MM.1S (cell line): Measurements from ENCODE around the gene MRPL45.

Source experiments
- DNase-seq: peaks from one replicate; pipeline ENCODE4 v3.0.0-alpha.2; 2015
- H2AFZ ChIP-seq: fragments of 300-600 bp; sonication (generic); 2 replicates; pipeline ENCODE4 v1.6.0; 2016; ENCODE audit warnings: antibody characterized with exemption, low read length
- H3F3A ChIP-seq: fragments of 300-600 bp; sonication (generic); 2 replicates; pipeline ENCODE4 v1.6.1; 2016; ENCODE audit warnings: mild to moderate bottlenecking, antibody characterized with exemption, low read length, moderate library complexity, mixed read lengths; ENCODE audit not compliant: insufficient read depth
- H3K27ac ChIP-seq: fragments of 300-600 bp; sonication (generic); 2 replicates; pipeline ENCODE4 v1.5.1; 2016; ENCODE audit warnings: mild to moderate bottlenecking, low read length
- H3K27me3 ChIP-seq: fragments of 300-600 bp; sonication (generic); replicated peaks from 2 replicates; pipeline ENCODE4 v1.6.0; 2016; ENCODE audit warnings: low read length; ENCODE audit not compliant: insufficient read depth
- H3K36me3 ChIP-seq: fragments of 300-600 bp; sonication (generic); replicated peaks from 2 replicates; pipeline ENCODE4 v1.6.1; 2016; ENCODE audit warnings: mild to moderate bottlenecking, low read length, mixed read lengths; ENCODE audit not compliant: insufficient read depth
- H3K4me1 ChIP-seq: fragments of 300-600 bp; sonication (generic); 2 replicates; pipeline ENCODE4 v1.6.1; 2016; ENCODE audit warnings: low read length, mixed read lengths
- H3K4me2 ChIP-seq: fragments of 300-600 bp; sonication (generic); 2 replicates; pipeline ENCODE4 v1.6.0; 2016; ENCODE audit warnings: low read depth, low read length
- H3K4me3 ChIP-seq: fragments of 300-600 bp; sonication (generic); 2 replicates; pipeline ENCODE4 v1.5.1; 2016; ENCODE audit warnings: low read length, mixed read lengths
- H3K79me2 ChIP-seq: fragments of 300-600 bp; sonication (generic); 2 replicates; pipeline ENCODE4 v1.6.1; 2016; ENCODE audit warnings: mixed run types, low read length, mixed read lengths
- H3K9ac ChIP-seq: fragments of 300-600 bp; sonication (generic); 2 replicates; pipeline ENCODE4 v1.6.1; 2016; ENCODE audit warnings: low read length, mixed read lengths
- H3K9me2 ChIP-seq: fragments of 300-600 bp; sonication (generic); replicated peaks from 2 replicates; pipeline ENCODE4 v1.6.1; 2016; ENCODE audit warnings: mild to moderate bottlenecking, low read length, mixed read lengths; ENCODE audit not compliant: insufficient read depth
- H3K9me3 ChIP-seq: fragments of 300-600 bp; sonication (generic); replicated peaks from 2 replicates; pipeline ENCODE4 v1.6.1; 2016; ENCODE audit warnings: mild to moderate bottlenecking, low read length, mixed read lengths; ENCODE audit not compliant: insufficient read depth
- H4K20me1 ChIP-seq: fragments of 300-600 bp; sonication (generic); 2 replicates; pipeline ENCODE4 v1.6.1; 2016; ENCODE audit warnings: mild to moderate bottlenecking, low read length, moderate library complexity, mixed read lengths; ENCODE audit not compliant: insufficient read depth
- EZH2 ChIP-seq: fragments of 300-600 bp; sonication (generic); optimal IDR thresholded peaks from 2 replicates; pipeline ENCODE3; 2017; ENCODE audit warnings: low read depth, mild to moderate bottlenecking, antibody characterized with exemption, low read length, mixed read lengths
- EZH2phosphoT487 ChIP-seq: fragments of 300-600 bp; sonication (generic); IDR thresholded peaks from 2 replicates; pipeline ENCODE4 v1.6.1; 2018; ENCODE audit warnings: antibody characterized with exemption, low read length
- TF ChIP-seq, protein P1 (sequence below): fragments of 300-600 bp; sonication (generic); IDR thresholded peaks from 2 replicates; pipeline ENCODE4 v1.5.1; 2016; ENCODE audit warnings: antibody characterized with exemption, low read length, mixed read lengths

MRPL45 gene

DNA sequence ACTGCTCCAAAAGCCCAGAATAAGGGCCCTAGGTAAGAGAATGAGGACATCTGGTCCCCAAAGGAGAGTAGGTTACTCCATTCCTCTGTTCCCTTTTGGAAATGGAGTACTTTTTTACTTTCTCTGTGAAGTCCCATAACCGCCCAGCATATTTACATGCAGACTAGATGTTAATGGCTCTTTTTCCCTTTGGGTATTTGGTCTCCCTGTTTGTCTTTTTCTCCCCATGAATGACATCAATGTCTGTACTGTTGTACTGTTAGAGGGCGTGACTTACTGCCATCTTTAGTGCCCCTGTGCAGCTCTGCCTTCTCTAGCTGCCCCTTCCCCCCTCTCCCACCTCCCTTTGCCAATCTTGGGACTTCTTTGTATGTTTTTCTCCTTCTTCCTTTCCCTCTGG lies 27.8 kb downstream of the MRPL45 start:
- H3K27me3 ChIP-seq = no peaks in the 10 kb centered on the region
- no peaks in the 10 kb centered on the region for H3K4me1 ChIP-seq
- no peaks in the 10 kb centered on the region for H3F3A ChIP-seq
- no peak for TF ChIP-seq EZH2
- no peak for TF ChIP-seq EZH2phosphoT487
- TF ChIP-seq, protein P1, sequence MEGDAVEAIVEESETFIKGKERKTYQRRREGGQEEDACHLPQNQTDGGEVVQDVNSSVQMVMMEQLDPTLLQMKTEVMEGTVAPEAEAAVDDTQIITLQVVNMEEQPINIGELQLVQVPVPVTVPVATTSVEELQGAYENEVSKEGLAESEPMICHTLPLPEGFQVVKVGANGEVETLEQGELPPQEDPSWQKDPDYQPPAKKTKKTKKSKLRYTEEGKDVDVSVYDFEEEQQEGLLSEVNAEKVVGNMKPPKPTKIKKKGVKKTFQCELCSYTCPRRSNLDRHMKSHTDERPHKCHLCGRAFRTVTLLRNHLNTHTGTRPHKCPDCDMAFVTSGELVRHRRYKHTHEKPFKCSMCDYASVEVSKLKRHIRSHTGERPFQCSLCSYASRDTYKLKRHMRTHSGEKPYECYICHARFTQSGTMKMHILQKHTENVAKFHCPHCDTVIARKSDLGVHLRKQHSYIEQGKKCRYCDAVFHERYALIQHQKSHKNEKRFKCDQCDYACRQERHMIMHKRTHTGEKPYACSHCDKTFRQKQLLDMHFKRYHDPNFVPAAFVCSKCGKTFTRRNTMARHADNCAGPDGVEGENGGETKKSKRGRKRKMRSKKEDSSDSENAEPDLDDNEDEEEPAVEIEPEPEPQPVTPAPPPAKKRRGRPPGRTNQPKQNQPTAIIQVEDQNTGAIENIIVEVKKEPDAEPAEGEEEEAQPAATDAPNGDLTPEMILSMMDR = no peak
- no peak overlapping the region for H3K4me3 ChIP-seq
- H3K79me2 ChIP-seq = no peaks in the 10 kb centered on the region
- no peaks in the 10 kb centered on the region for H3K9me2 ChIP-seq
- peaks cover 3% of the 10 kb centered on the region; the same call in 1 of the 2 replicates for H3K36me3 ChIP-seq
- H3K4me2 ChIP-seq = no peak overlapping the region
- H4K20me1 ChIP-seq = no peaks in the 10 kb centered on the region
- no peak overlapping the region for H3K9ac ChIP-seq
- no peak overlapping the region for H2AFZ ChIP-seq
- H3K27ac ChIP-seq = no peak overlapping the region
- no peaks in the 10 kb centered on the region for H3K9me3 ChIP-seq
- DNase-seq = no peak

GRCh38 chr17:38325221-38325851 lies 28.4 kb downstream of the MRPL45 start:
- no peaks in the 10 kb centered on the region for H3K9me3 ChIP-seq
- no peak overlapping the region for H2AFZ ChIP-seq
- no peak for DNase-seq
- H3K79me2 ChIP-seq = no peaks in the 10 kb centered on the region
- H3F3A ChIP-seq = no peaks in the 10 kb centered on the region
- TF ChIP-seq, protein P1 = no peak
- TF ChIP-seq EZH2phosphoT487 (no peak), EZH2 (no peak)
- no peaks in the 10 kb centered on the region for H3K4me1 ChIP-seq
- H3K9ac ChIP-seq = no peak overlapping the region
- H3K4me2 ChIP-seq = no peak overlapping the region
- peaks cover 3% of the 10 kb centered on the region; the same call in 1 of the 2 replicates for H3K36me3 ChIP-seq
- no peak overlapping the region for H3K27ac ChIP-seq
- no peaks in the 10 kb centered on the region for H3K9me2 ChIP-seq
- no peaks in the 10 kb centered on the region for H4K20me1 ChIP-seq
- no peaks in the 10 kb centered on the region for H3K27me3 ChIP-seq
- H3K4me3 ChIP-seq = no peak overlapping the region

DNA sequence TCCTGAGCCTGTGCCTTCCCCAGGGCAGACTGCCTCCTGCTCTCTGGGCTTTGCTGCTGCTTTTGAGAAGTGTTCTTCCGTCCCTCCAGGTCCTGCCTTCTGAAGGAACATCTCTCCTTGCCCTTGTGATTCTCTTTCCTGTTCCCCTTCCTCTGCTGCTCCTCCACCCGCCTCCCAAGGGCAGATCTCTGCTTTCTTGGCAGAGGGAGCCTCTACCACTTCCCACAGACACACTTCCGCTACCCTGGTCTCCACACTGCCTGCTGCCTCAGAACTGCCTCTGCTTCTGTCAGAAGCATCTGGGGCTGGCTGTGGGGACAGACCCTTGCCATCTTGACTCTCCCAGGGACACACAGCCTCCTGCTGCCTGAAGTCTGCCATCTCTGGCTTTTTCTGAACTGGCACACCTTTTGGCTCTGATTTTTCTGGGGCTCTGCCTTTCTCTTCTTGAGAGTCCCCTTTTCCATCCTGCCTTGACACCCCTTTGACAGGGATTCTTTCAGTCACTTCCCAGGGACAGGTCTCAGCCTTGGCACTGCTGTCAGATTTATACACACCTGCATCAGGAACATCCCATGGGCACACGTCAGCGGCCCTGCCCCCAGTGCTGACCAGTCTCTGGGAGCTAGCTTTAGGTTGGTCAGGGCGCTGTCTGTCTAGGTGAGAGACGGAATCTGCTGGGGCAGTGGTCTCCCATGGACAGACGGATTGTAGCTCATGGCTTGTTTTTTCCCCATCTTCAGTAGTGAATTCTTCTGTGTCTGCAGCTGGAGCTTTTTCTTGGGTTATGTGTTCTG lies 30.2 kb downstream of the MRPL45 start:
- Histone ChIP-seq H3K9ac (no peak overlapping the region), H3F3A (no peaks in the 10 kb centered on the region), H3K4me3 (no peak overlapping the region), H3K27ac (no peak overlapping the region), H3K4me1 (no peaks in the 10 kb centered on the region), H2AFZ (no peak overlapping the region), H3K27me3 (no peaks in the 10 kb centered on the region), H3K79me2 (no peaks in the 10 kb centered on the region), H3K4me2 (no peak overlapping the region), H3K9me2 (no peaks in the 10 kb centered on the region), H4K20me1 (no peaks in the 10 kb centered on the region), H3K36me3 (peaks cover 3% of the 10 kb centered on the region; the same call in 1 of the 2 replicates), H3K9me3 (no peaks in the 10 kb centered on the region)
- TF ChIP-seq EZH2 = no peak
- TF ChIP-seq EZH2phosphoT487 = no peak
- TF ChIP-seq, protein P1 = no peak
- no peak for DNase-seq
